ENCODE results near the gene ZNF554.
A peak's percentile ranks its signal among the peaks of the same experiment; 100 is the strongest.
"Not testable (repeated sequence)": the region's sequence is repeated elsewhere in the genome, so short reads cannot be mapped to it uniquely, and the experiment has no call there.

The ZNF554 gene

GRCh38 chr19:2837430-2837829 lies 17.8 kb downstream of the ZNF554 start:
- no peak for FAIRE-seq

GRCh38 chr19:2840794-2841791 lies 21.4 kb downstream of the ZNF554 start, which contains the start of gene ZNF555:
ZNF555 (plus strand) TSS chr19:2841475; CDS start chr19:2841573, 98 bp downstream.
- FAIRE-seq: peak; percentile 90

- no peak for FAIRE-seq
Measured at GRCh38 chr19:2841855-2842574, 22.3 kb downstream of the ZNF554 start.

GRCh38 chr19:2845107-2845506 lies 25.4 kb downstream of the ZNF554 start:
- FAIRE-seq: no peak

GRCh38 chr19:2846180-2846894 lies 26.7 kb downstream of the ZNF554 start:
- no peak for FAIRE-seq

GRCh38 chr19:2847507-2847906 lies 27.8 kb downstream of the ZNF554 start:
- no peak for FAIRE-seq

GRCh38 chr19:2848616-2849015 lies 28.9 kb downstream of the ZNF554 start:
- no peak for FAIRE-seq

GRCh38 chr19:2850256-2850925 lies 30.7 kb downstream of the ZNF554 start:
- no peak for FAIRE-seq

GRCh38 chr19:2852598-2852997 lies 32.9 kb downstream of the ZNF554 start:
- FAIRE-seq: no peak

GRCh38 chr19:2853015-2853606 lies 33.4 kb downstream of the ZNF554 start:
- no peak for FAIRE-seq

GRCh38 chr19:2854849-2855248 lies 35.2 kb downstream of the ZNF554 start:
- FAIRE-seq: no peak

GRCh38 chr19:2856457-2857050 lies 36.9 kb downstream of the ZNF554 start:
- FAIRE-seq: no peak

- no peak for FAIRE-seq
Measured at GRCh38 chr19:2858864-2859263, 39.2 kb downstream of the ZNF554 start.

- FAIRE-seq: no peak
Measured at GRCh38 chr19:2863816-2864215, 44.1 kb downstream of the ZNF554 start.

GRCh38 chr19:2865334-2866100 lies 45.8 kb downstream of the ZNF554 start:
- FAIRE-seq: no peak

GRCh38 chr19:2866495-2867024 lies 46.9 kb downstream of the ZNF554 start:
- FAIRE-seq: no peak

GRCh38 chr19:2867025-2867991 lies 47.6 kb downstream of the ZNF554 start, which contains the start of gene ZNF556:
ZNF556 (plus strand) TSS chr19:2867335; CDS start chr19:2867422, 87 bp downstream.
- FAIRE-seq: no peak

- no peak for FAIRE-seq
Measured at GRCh38 chr19:2869618-2870017, 50.0 kb downstream of the ZNF554 start.

GRCh38 chr19:2872175-2872574 lies 52.5 kb downstream of the ZNF554 start:
- not testable (repeated sequence) for FAIRE-seq

Data from TTC549 (cell line).